ENCODE results near the gene FNDC11.

GRCh38 chr20:63531686-63532448 lies 22.1 kb upstream of the FNDC11 start:
- TF ChIP-seq CTCF (IDR thresholded peaks at IDR 0.05 in 8 of 11, conservative IDR thresholded peaks at IDR 0.05 in 3 of 11) (no peak), POLR2AphosphoS5 (IDR thresholded peaks at IDR 0.05) (no peak)
